Endothelial cell of hepatic sinusoid (primary cell): Measurements from ENCODE around the gene ZNF549.
"Not testable (repeated sequence)": the region's sequence is repeated elsewhere in the genome, so short reads cannot be mapped to it uniquely, and the experiment has no call there.

ENCODE experiments used
- in situ Hi-C: cut with HindIII; loops from 2 replicates; pipeline ENCODE4 v1.10.0; 2017; ENCODE audit warnings: low sequenced_read_pairs

Gene ZNF549

GRCh38 chr19:57527136-57527881 lies at the start of gene ZNF549:
Gene ZNF549 (plus strand): TSS chr19:57527356. CDS start chr19:57527574, 218 bp downstream.
- in situ Hi-C loops = no loop called here

- in situ Hi-C loops = not testable (repeated sequence)
These were observed 39.5 kb upstream of the ZNF549 start, which contains the start of gene ZNF419 for GRCh38 chr19:57487477-57488298. Gene ZNF419 (plus strand): TSS chr19:57487750. CDS start chr19:57487951, 201 bp downstream.

DNA sequence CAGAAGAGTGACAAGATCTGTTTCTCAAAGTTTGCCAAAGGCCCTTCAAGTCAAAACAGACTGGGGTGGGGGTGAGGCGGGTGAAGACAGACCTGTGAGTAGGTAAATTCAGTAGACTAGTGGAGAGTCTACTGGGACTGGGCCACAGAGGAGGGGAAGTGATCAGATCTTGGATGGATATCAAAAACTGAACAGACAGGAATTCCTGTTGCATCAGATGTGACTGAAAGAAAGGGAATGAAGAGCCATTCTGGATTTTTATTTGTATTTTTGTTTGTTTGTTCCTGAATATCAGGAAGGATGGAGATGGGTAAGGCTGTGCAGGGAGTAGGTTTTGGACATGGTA lies 38.9 kb upstream of the ZNF549 start:
- in situ Hi-C loops = not testable (repeated sequence)

DNA sequence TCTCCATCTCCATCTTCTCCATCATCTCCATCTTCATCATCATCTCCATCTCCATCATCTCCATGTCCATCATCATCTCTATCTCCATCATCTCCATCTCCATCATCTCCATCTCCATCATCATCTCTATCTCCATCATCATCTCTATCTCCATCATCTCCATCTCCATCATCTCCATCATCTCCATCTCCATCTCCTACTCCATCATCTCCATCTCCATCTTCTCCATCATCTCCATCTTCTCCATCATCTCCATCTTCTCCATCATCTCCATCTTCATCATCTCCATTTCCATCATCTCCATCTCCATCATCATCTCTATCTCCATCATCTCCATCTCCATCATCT lies 27.9 kb upstream of the ZNF549 start:
- in situ Hi-C loops = not testable (repeated sequence)

GRCh38 chr19:57499680-57500395 lies 27.3 kb upstream of the ZNF549 start, which contains the start of gene ZNF773:
Gene ZNF773 (plus strand): TSS chr19:57499938. CDS start chr19:57500081, 143 bp downstream.
- in situ Hi-C loops = not testable (repeated sequence)

GRCh38 chr19:57500400-57500799 lies 26.8 kb upstream of the ZNF549 start:
- in situ Hi-C loops = not testable (repeated sequence)

DNA sequence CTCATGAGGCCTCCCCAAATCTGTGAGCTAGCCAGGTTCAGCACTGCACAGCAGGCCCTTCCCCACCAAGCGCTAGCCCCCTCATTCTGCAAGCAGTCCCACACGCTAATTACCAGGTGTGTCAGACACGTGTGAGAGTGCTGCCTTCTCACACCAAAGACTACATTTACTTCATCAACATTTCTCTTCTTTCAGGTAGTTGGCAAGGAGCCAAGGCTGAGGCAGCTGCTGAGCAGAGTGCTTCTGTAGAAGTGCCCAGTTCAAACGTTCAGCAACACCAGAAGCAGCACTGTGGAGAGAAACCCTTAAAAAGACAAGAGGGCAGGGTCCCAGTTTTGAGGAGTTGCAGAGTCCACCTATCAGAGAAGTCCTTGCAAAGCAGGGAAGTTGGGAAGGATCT lies 21.0 kb upstream of the ZNF549 start:
- in situ Hi-C loops = no loop called here

GRCh38 chr19:57511484-57511883 lies 15.7 kb upstream of the ZNF549 start:
- in situ Hi-C loops = no loop called here

DNA sequence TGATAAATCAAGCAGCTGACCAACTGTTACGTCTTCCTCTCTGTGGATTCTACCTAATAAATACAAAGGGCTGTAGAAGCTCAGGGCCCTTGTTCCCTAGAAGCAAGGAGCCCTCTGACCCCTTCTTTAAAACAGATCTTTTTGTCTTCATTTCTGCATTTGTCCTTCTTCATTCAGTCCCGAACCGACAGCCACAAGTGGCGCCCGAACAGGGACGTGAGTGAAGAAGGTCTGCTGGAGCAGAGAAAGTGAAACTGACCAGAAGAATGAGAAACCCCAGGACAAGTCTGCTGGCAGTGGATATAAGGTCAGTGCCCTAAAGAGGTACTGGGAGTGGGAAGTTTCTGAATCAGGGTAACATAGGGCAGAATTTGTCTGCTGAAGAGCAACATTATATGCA lies 14.3 kb upstream of the ZNF549 start:
- in situ Hi-C loops = no loop called here

- in situ Hi-C loops = no loop called here
These were observed 11.9 kb upstream of the ZNF549 start for GRCh38 chr19:57515255-57515654.

- in situ Hi-C loops = not testable (repeated sequence)
These were observed 9.1 kb upstream of the ZNF549 start for GRCh38 chr19:57518021-57518420.

- in situ Hi-C loops = no loop called here
These were observed 10.9 kb downstream of the ZNF549 start for GRCh38 chr19:57537953-57538547.

- in situ Hi-C loops = no loop called here
These were observed 19.4 kb downstream of the ZNF549 start for GRCh38 chr19:57546513-57546912.

DNA sequence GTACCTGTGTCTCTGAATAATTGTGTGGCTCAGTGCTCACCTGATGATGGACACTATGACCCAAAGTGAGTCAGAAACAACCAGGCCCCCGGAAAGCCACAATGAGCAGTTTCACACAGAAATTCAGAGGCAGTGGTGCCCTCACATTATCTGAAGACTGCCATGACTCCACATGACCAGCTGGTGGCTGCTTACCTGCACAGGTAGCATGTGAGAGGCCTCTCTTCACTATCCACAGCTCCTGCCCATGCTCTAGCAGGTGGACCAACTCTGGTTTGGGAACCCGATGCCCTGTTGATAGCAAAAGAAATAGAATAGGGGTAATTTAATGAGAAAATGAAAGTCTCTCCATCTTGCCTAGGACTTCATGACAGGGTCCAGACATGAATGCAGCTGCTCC lies 25.3 kb downstream of the ZNF549 start:
- in situ Hi-C loops = no loop called here

- in situ Hi-C loops = no loop called here
These were observed 30.5 kb downstream of the ZNF549 start for GRCh38 chr19:57557659-57558058.

DNA sequence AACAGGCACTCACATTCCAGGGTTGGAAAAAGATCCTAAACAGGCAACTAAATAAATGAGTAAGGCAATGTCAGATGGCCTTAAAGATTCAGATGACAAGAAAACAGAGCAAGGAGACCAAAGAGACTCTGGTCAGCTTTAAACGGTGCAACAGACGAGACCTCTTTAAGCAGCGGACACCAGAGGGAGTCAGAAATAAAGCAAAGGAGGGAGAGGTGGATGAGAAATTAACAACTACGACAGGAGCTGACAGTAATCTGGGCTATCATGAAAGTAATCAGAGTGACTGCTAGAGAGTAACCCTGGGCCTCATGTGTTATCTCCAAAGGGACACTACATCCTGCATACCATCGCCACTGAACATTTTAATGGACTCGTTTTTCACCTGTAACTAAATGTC lies 31.4 kb downstream of the ZNF549 start:
- in situ Hi-C loops = no loop called here

- in situ Hi-C loops = no loop called here
These were observed 31.9 kb downstream of the ZNF549 start for GRCh38 chr19:57559008-57559403.

- in situ Hi-C loops = no loop called here
These were observed 32.4 kb downstream of the ZNF549 start, which contains the start of gene ZNF550 for GRCh38 chr19:57559404-57560025. Gene ZNF550 (minus strand): TSS chr19:57559863. CDS start chr19:57559682, 181 bp downstream.

DNA sequence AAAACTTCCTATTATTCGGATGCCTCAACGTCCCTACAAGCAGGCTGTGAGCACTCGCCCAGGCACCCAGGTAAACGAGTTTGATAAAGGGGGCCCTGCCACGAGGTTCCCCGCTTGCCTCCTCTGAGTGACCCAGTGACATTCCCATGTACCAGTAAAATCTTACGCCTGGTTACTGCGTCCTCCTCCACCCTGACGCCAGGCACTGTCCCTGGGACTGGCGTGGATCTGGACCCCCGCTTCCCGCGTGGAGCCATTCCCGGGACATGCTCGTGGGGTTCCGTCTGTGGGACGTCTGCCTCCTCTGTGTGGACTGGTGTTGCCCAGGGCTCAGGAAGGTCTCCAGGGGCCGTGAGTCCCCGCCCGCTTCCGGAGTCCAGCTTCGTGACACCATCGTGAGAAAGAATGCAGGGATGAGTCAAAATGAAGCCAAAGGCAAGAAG lies 32.9 kb downstream of the ZNF549 start:
- in situ Hi-C loops = no loop called here

DNA sequence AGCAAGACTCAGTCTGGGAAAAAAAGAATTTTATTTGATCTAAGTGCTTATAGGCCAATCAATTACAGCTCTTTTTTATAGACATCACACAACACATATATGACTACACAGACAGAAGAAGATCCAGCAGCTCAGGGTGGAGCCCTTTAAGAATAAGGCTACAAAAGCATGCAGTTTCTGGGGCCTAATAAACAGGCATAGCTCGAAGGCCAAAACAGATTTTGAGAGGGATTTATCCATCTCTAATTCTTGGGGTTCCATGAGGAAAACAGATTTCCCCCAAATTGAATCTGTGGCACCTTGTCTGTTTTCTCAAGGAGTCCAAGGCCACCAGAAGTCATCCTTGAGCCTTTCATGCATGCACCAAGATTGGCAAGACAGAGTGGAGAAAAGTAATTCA lies 36.4 kb downstream of the ZNF549 start:
- in situ Hi-C loops = no loop called here
